Activated T-cell treated with anti-CD3 and anti-CD28 coated beads for 24 hours (primary cell): ENCODE data around the gene THBS3.
A peak's percentile ranks its signal among the peaks of the same experiment; 100 is the strongest.
"Not testable (repeated sequence)": the region's sequence is repeated elsewhere in the genome, so short reads cannot be mapped to it uniquely, and the experiment has no call there.

Source experiments
- DNase-seq: peaks from one replicate; pipeline ENCODE4 v3.0.0-alpha.2; 2020; ENCODE audit warnings: low read depth

The THBS3 gene

GRCh38 chr1:155206891-155207805 is 549 bp downstream of the THBS3 start:
- peak; percentile 82 for DNase-seq

- no peak for DNase-seq
Measured at GRCh38 chr1:155205969-155206593, 1.6 kb downstream of the THBS3 start.

- DNase-seq: no peak
Measured at GRCh38 chr1:155205035-155205434, 2.7 kb downstream of the THBS3 start.

- DNase-seq: no peak
Measured at GRCh38 chr1:155202731-155203515, 4.8 kb downstream of the THBS3 start.

GRCh38 chr1:155202198-155202597 is 5.5 kb downstream of the THBS3 start:
- DNase-seq: no peak

- no peak for DNase-seq
Measured at GRCh38 chr1:155200920-155201319, 6.8 kb downstream of the THBS3 start.

- DNase-seq: no peak
Measured at GRCh38 chr1:155199792-155200191, 7.9 kb downstream of the THBS3 start.

GRCh38 chr1:155198547-155198906 is 9.2 kb downstream of the THBS3 start:
- DNase-seq: no peak

- no peak for DNase-seq
Measured at GRCh38 chr1:155197901-155198546, 9.7 kb downstream of the THBS3 start.

GRCh38 chr1:155196893-155197638 is 10.6 kb downstream of the THBS3 start:
- DNase-seq: no peak

GRCh38 chr1:155196103-155196892 is 11.4 kb downstream of the THBS3 start:
- DNase-seq: no peak

- DNase-seq: no peak
Measured at GRCh38 chr1:155195201-155196102, 12.2 kb downstream of the THBS3 start.

- not testable (repeated sequence) for DNase-seq
Measured at GRCh38 chr1:155193991-155194240, 13.8 kb downstream of the THBS3 start.

- DNase-seq: peak; percentile 69
Measured at GRCh38 chr1:155193275-155193990, 14.3 kb downstream of the THBS3 start.

- DNase-seq: no peak
Measured at GRCh38 chr1:155192346-155193274, 15.1 kb downstream of the THBS3 start.

- no peak for DNase-seq
Measured at GRCh38 chr1:155191904-155192303, 15.8 kb downstream of the THBS3 start.

- DNase-seq: not testable (repeated sequence)
Measured at GRCh38 chr1:155189926-155190325, 17.8 kb downstream of the THBS3 start.

GRCh38 chr1:155188268-155188667 is 19.4 kb downstream of the THBS3 start:
- no peak for DNase-seq
